GM12801 (cell line): Measurements from ENCODE around the gene ERICH2.

ENCODE experiments used
- CTCF ChIP-seq: IDR thresholded peaks from one replicate; pipeline ENCODE4 v1.5.1; 2011; ENCODE audit warnings: control low read depth; ENCODE audit not compliant: insufficient read length; ENCODE audit errors: extremely low read depth

The ERICH2 gene

GRCh38 chr2:170783549-170783948, 13.4 kb downstream of the ERICH2 start:
- no peak for TF ChIP-seq CTCF

GRCh38 chr2:170798996-170799395, 28.8 kb downstream of the ERICH2 start:
- TF ChIP-seq CTCF = no peak

GRCh38 chr2:170806548-170806947, 36.4 kb downstream of the ERICH2 start:
- no peak for TF ChIP-seq CTCF

GRCh38 chr2:170812710-170813600, 42.8 kb downstream of the ERICH2 start:
- TF ChIP-seq CTCF = no peak

GRCh38 chr2:170813611-170814532, 43.7 kb downstream of the ERICH2 start:
- no peak for TF ChIP-seq CTCF

GRCh38 chr2:170814533-170815230, 44.5 kb downstream of the ERICH2 start:
- no peak for TF ChIP-seq CTCF

GRCh38 chr2:170815311-170815710, 45.1 kb downstream of the ERICH2 start:
- TF ChIP-seq CTCF = no peak
